Ammon's horn (tissue), 1 donor: ENCODE results near the gene ADGRG3.
A peak's percentile ranks its signal among the peaks of the same experiment; 100 is the strongest.

Experiments used
- DNase-seq: peaks from one replicate; pipeline ENCODE4 v3.0.0-alpha.2; 2016; ENCODE audit warnings: low spot score

Gene ADGRG3

DNA sequence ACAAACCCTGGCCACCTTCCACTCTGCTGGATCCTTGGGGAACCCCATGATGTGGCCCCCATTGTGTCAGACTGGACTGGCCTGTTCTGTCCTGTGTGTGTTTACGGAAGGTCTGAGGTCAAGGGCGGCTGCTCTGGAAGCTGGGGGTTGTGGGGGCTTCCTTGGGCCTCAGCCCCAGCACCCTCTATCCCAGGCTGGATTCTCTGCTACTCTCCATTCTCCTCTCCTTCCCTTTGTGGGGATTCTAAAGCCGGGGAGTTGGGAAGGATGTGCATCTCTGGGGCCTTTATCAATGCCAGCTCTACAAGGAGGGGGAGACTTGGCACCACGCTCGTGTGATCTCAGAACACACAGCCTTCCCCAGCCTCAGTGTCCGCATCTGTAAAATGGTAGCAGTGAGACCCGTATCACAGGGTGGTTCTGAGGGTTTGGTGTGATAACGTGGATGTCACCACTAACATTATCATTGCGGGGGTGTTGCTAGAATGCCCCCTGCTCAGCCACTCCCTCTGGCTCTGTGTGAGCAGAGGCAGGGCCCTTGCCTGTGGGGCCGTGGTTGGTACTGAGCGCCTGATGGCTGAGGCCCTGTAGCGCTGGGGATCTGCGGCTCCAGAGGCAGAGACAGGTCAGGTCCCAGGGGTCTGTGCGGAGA, 21.6 kb upstream of the ADGRG3 start:
- no peak for DNase-seq

DNA sequence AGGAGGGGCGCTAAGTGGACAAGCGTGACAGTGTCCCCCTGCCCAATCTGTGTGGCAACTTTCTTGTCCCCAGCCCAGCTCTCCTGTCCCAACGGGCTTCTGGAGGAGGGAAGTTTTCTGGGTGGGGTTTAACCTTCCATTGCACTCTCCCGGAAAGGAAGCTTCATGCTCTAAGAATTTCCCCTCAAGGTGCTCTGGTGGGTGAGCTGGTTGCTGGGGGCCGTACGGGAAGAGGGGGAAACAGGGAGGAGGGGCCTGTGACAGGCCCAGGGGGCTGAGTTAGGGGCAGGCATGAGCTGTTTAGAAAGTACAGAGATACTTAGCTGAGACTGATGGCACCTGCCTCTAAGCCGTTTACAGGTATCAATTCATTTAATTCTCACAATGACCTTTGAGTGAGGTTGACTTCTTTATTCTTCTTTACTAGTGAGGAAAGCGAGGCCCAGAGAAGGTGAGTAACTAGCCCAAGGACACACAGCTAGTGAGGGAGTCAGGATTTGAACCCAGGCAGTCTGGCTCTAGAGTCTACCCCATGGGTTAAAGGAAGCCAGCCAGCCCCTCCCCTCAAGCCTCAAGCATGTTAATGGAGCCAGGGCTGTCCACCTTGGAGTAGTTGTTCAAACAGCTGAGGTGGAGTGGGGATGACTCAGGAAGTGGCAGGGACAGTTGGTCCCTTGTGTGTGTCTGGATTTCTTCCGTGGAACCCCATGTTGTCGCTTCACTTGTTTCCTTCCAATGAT, 20.8 kb upstream of the ADGRG3 start:
- no peak for DNase-seq

DNA sequence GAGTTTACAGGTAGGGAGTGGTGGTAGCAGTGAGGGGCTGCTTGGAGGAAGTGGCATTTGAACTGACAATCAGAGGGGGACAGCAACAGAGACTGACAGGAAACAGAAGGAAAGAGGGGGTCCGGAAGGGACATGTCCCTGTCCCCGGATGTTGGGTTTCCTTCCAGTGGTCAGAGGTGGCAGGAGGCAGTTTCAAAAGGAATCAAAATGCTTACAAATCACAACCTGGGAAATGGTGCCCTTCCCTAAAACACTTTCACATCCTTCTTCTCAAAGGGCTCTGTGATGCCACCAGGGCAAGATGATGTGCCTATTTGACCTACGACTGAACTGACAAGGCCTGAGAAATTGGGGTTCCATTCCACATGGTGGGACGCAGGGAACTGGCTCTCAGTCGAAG, 20.0 kb upstream of the ADGRG3 start:
- peak; percentile 62 for DNase-seq

GRCh38 chr16:57648581-57649442, 19.3 kb upstream of the ADGRG3 start:
- DNase-seq, result peak; percentile 84

- DNase-seq, result no peak
Measured at GRCh38 chr16:57649443-57649751, 18.7 kb upstream of the ADGRG3 start.

DNA sequence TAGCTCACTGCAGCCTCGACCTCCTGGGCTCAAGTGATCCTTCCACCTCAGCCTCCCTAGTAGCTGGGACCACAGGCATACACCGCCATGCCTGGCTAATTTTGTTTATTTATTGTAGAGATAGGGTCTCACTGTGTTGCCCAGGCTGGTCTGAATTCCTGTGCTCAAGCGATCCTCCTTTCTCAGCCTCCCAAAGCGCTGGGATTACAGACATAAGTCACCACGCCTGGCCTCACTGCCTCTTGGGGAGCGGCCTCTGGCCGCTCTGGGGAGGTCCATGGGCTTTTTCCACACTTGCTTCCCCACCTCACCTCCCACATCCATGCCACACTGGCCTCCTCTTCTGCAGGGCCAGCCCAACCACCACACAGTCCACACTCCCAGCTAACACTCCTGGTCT, 18.3 kb upstream of the ADGRG3 start:
- no peak for DNase-seq

DNA sequence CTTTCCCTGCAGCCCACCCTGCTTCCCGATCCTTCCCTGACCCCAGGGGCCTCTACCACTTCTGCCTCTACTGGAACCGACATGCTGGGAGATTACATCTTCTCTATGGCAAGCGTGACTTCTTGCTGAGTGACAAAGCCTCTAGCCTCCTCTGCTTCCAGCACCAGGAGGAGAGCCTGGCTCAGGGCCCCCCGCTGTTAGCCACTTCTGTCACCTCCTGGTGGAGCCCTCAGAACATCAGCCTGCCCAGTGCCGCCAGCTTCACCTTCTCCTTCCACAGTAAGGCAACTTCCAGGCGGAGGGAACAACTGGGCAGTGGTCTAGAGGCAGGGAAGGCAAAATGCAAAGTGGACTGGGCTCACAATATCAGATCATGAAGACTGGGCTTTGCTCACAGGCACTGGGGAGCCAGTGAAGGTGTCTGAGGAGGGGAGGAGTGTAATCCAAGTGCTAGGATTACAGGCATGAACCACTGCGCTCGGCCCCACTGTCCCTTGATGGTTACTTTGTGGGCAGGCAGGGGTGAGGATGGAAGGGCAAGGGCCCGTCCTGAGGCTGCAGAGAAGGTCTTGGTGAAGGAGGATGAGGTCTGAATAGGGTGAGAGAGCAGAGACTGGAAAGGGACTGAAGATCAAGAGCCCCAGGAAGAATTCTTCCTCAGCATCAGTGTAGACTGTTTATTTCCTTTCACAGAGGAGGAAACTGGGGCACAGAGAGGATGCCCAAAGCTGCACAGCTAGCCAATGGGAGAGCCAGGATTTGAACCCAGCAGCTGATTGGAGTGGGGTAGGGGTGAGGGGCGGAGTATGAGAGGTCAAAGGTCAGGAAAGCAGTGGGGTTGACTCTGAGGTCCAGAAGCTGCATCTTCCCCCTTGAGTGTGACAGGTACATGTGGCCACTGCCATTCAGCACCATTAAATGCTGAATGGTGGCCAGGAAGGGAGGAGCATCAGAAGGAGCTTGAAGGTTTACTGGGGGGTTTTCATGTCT, 16.5 kb upstream of the ADGRG3 start:
- no peak for DNase-seq

DNA sequence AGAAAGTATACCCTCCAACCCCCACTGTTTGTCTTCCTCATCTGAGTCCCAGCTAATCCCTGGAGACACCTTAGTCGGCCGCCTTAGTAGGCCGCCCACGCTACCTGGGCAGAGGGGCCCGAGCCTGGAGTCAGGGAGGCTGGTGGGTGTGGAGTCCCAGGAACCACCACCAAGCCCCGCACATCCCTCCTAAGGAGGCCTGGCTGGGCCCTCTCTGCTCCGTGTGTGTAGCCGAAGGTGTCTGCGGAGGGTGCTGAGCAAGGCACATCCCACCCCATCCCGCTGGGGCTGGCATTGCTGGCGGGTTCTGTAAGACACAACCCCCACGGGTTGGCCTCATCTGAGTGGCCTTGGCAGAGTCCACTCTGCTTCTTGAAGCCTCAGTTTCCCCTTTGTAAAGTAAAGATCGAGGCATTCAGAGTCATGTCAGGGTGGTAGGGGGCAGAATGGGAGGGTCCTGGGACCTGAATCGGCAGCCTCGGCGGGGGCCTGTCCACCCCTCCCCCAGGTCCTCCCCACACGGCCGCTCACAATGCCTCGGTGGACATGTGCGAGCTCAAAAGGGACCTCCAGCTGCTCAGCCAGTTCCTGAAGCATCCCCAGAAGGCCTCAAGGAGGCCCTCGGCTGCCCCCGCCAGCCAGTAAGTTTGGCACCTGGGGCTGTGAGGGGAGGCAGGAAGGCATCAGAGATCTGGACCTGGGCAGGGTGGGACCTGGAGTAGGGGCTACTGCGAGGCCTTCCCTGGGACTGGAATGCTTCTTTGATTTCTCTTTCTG, 15.2 kb upstream of the ADGRG3 start:
- DNase-seq, result no peak

- DNase-seq, result no peak
Measured at GRCh38 chr16:57653936-57654335, 14.2 kb upstream of the ADGRG3 start.

DNA sequence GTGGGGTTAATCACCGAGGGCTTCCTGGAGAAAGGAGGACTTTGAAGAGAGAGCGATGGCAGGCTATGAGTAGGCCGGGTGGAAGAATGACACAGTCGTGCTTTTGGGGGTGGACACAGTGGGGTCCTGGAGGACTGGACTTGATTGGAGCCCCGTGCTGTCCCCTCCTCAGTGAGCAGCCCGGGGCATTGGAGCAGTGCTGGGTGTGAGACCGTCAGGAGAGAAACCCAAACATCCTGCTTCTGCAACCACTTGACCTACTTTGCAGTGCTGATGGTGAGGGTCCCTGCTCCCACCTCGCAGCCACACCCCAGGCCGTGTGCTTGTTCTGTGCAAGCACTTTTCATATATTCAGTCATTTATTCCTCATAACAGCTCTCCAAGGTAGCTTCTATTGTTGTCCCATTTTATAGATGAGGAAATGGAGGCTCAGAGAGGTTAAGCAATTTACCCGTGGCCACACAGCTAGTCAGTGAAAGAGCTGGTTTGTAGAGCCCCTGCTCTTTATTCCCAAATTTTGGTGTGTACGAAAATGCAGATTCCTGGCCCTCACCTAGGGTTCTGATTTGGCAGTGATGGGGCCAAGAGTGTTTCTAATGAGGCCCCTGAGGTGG, 11.7 kb upstream of the ADGRG3 start:
- DNase-seq, result no peak

DNA sequence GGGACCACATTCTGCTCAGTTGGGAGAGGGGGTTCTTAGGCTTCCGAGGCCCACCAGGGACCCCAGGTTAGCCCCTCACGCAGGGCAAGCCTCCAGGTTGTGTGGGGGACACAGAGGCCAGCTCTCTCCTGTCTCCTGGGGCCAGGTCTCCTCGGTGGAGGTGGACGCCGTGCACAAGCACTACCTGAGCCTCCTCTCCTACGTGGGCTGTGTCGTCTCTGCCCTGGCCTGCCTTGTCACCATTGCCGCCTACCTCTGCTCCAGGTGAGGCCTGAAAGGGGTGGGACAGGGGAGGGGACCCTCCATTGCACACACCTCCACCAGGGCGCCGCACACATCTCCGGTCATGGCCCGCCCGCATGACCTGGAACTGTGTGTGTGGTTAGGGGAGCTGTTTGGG, 10.9 kb upstream of the ADGRG3 start:
- DNase-seq, result no peak

DNA sequence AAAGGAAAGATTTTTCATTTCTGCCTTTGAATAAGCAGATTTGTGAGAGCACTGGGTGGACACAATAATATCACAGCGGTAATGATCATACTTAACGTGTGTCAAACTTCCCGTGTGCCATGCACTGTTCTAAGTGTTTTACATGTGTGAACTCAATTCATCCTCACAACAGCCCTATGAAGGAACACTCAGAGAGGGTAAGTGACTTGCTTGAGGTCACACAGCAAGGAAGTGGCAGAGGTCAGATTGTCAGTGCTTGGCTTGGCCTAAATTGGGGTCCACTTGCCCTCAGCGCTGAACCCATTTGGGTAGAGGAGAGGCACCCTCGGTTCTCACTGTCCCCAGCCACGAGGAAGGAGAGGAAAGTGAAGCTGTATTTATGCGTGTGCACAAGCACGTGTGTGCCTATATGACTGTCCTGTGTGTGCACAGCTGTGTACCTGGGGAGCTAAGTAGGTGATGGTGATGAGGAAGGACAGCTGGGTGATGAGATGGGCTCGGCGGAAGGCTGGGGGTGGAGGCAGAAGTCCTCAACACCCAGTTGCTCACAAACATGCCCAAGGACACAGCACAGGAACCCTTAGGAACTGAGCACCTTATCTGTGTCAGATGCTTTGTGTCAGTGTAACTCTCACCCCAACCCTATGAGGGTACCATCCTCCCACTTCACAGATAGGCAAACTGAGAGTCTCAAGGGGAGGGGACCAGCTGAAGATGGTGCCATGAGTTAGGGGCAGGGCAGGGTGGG, 9.8 kb upstream of the ADGRG3 start:
- DNase-seq, result no peak

DNA sequence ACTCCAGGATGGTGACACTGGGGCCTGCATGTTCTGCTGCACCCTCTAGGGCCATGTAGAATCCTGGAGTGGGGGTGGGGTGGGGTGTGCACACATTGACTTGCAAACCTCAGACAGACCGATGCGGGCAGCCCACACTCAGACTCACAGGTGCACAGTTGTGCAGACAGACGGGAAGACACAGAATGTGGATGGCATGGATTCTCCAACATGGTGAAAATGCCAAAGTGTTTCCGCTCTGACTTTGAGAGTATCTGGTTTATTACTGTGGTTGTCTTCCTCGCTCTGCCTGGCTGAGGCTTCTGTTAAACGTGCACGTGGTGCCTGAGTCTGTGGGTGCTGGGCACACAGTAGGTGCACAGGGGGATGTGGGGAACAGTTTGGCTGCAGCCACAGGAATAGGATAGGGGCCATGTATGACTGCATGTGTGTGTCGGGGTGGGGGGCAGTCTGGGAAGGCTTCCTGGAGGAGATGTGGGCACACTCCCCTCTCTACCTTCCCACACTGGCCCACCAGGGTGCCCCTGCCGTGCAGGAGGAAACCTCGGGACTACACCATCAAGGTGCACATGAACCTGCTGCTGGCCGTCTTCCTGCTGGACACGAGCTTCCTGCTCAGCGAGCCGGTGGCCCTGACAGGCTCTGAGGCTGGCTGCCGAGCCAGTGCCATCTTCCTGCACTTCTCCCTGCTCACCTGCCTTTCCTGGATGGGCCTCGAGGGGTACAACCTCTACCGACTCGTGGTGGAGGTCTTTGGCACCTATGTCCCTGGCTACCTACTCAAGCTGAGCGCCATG, 9.0 kb upstream of the ADGRG3 start:
- no peak for DNase-seq

GRCh38 chr16:57660715-57661463, 7.2 kb upstream of the ADGRG3 start:
- DNase-seq, result no peak

- no peak for DNase-seq
Measured at GRCh38 chr16:57661510-57661909, 6.6 kb upstream of the ADGRG3 start.

GRCh38 chr16:57661936-57662906, 5.9 kb upstream of the ADGRG3 start:
- no peak for DNase-seq

GRCh38 chr16:57663436-57663835, 4.7 kb upstream of the ADGRG3 start:
- DNase-seq, result no peak
